Activated CD4-positive, CD25-positive, alpha-beta regulatory T cell treated with anti-CD3 and anti-CD28 coated beads, Interleukin-2, amount 50 U/mL, for 24 hours (primary cell): ENCODE measurements around the gene AKT1S1.
"Not testable (repeated sequence)": the region's sequence is repeated elsewhere in the genome, so short reads cannot be mapped to it uniquely, and the experiment has no call there.

Experiments used
- ATAC-seq, 2 donors: fragments of 150-1000 bp; cut with Tn5 transposase; one replicate each; pipeline ENCODE4 v1.10.0; 2021; ENCODE audit warnings: mild to moderate bottlenecking in 1 of 2, moderate library complexity in 1 of 2

AKT1S1 gene

GRCh38 chr19:49833599-49833998 is 43.6 kb downstream of the AKT1S1 start:
- no peak for ATAC-seq

GRCh38 chr19:49832556-49832955 is 44.6 kb downstream of the AKT1S1 start:
- no peak for ATAC-seq

- ATAC-seq: no peak
Observed at GRCh38 chr19:49831592-49831991, 45.6 kb downstream of the AKT1S1 start.

GRCh38 chr19:49830766-49831165 is 46.4 kb downstream of the AKT1S1 start:
- no peak for ATAC-seq

GRCh38 chr19:49829721-49830120 is 47.4 kb downstream of the AKT1S1 start:
- no peak for ATAC-seq

- ATAC-seq: no peak
Observed at GRCh38 chr19:49829200-49829599, 48.0 kb downstream of the AKT1S1 start.

- no peak for ATAC-seq
Observed at GRCh38 chr19:49827034-49827433, 50.1 kb downstream of the AKT1S1 start.

GRCh38 chr19:49824662-49825061 is 52.5 kb downstream of the AKT1S1 start:
- no peak for ATAC-seq

- ATAC-seq: no peak
Observed at GRCh38 chr19:49823472-49823871, 53.7 kb downstream of the AKT1S1 start.

GRCh38 chr19:49820125-49820524 is 57.0 kb downstream of the AKT1S1 start:
- no peak for ATAC-seq

- not testable (repeated sequence) for ATAC-seq
Observed at GRCh38 chr19:49819452-49820115, 57.6 kb downstream of the AKT1S1 start.
